CD14-positive monocyte (primary cell): ENCODE results near the gene LYPD8. TPM values are rescaled to one million over a fixed set of nuclear protein-coding genes. Genes with fewer than 3 reads are reported as not detected.

Experiments
- DNase-seq, 3 donors: peaks; one replicate each; pipeline ENCODE4 v3.0.0-alpha.2; 2011 to 2022
- H2AFZ ChIP-seq: 2 replicates; pipeline ENCODE4 v1.6.0; 2012; ENCODE audit warnings: mild to moderate bottlenecking, low read depth, low read length, inconsistent platforms; ENCODE audit not compliant: insufficient read depth, poor library complexity, severe bottlenecking
- H3K27ac ChIP-seq, 2 donors: 1 replicate in 1 of 2; 2 replicates in 1 of 2; pipeline ENCODE4 v1.5.1; 2012 to 2013; ENCODE audit warnings: low read length in 2 of 2, control low read depth in 1 of 2, inconsistent platforms in 1 of 2, low read depth in 1 of 2, mild to moderate bottlenecking in 1 of 2
- H3K27me3 ChIP-seq, 2 donors: one replicate each; pipeline versions ENCODE4 v1.6.0 to v1.6.1; 2011 to 2013; ENCODE audit warnings: low read length in 2 of 2; ENCODE audit not compliant: control insufficient read depth in 2 of 2, insufficient read depth in 2 of 2
- H3K36me3 ChIP-seq, 2 donors: replicated peaks in 1 of 2; 1 replicate in 1 of 2; 2 replicates in 1 of 2; pipeline versions ENCODE4 v1.5.1 to v1.6.1; 2012 to 2013; ENCODE audit warnings: low read length in 2 of 2, control low read depth in 1 of 2, inconsistent platforms in 1 of 2, mild to moderate bottlenecking in 1 of 2; ENCODE audit not compliant: insufficient read depth in 2 of 2, control insufficient read depth in 1 of 2
- H3K4me1 ChIP-seq, 2 donors: 1 replicate in 1 of 2; 2 replicates in 1 of 2; pipeline versions ENCODE4 v1.5.1 to v1.6.1; 2012 to 2013; ENCODE audit warnings: low read length in 2 of 2, control low read depth in 1 of 2, inconsistent platforms in 1 of 2, mild to moderate bottlenecking in 1 of 2, moderate library complexity in 1 of 2; ENCODE audit not compliant: insufficient read depth in 2 of 2, control insufficient read depth in 1 of 2
- H3K4me2 ChIP-seq: replicated peaks from 2 replicates; pipeline ENCODE3; 2012; ENCODE audit warnings: low read length, moderate library complexity, mild to moderate bottlenecking; ENCODE audit not compliant: poor library complexity, severe bottlenecking; ENCODE audit errors: extremely low read depth
- H3K4me3 ChIP-seq, 3 experiments: fragments of 200-600 bp in 1 of 3; sonication (generic) in 1 of 3; replicated peaks in 1 of 3; 1 replicate in 2 of 3; 2 replicates in 1 of 3; pipeline ENCODE4 v1.5.1; 2011 to 2013; ENCODE audit warnings: low read length in 3 of 3, mild to moderate bottlenecking in 3 of 3, control low read depth in 2 of 3, low read depth in 2 of 3, inconsistent platforms in 1 of 3, moderate library complexity in 1 of 3
- H3K79me2 ChIP-seq: 2 replicates; pipeline ENCODE4 v1.6.0; 2012; ENCODE audit warnings: mild to moderate bottlenecking, control low read depth, inconsistent platforms, low read length, moderate library complexity; ENCODE audit not compliant: insufficient read depth
- H3K9ac ChIP-seq: 2 replicates; pipeline ENCODE4 v1.6.0; 2017; ENCODE audit warnings: low read length, mild to moderate bottlenecking; ENCODE audit not compliant: insufficient read depth, poor library complexity, severe bottlenecking
- H3K9me3 ChIP-seq, 2 donors: replicated peaks in 1 of 2; 1 replicate in 1 of 2; 2 replicates in 1 of 2; pipeline versions ENCODE4 v1.5.1 to v1.6.1; 2012 to 2013; ENCODE audit warnings: low read length in 2 of 2, control low read depth in 1 of 2; ENCODE audit not compliant: control insufficient read depth in 1 of 2, insufficient read depth in 1 of 2
- H4K20me1 ChIP-seq: 2 replicates; pipeline ENCODE4 v1.6.0; 2012; ENCODE audit warnings: mild to moderate bottlenecking, low read length, control low read depth, moderate library complexity; ENCODE audit not compliant: insufficient read depth
- H3K27ac Mint-ChIP-seq, 7 donors: one replicate each; pipeline ENCODE4 v1.8.0; 2020; ENCODE audit warnings: mild to moderate bottlenecking in 7 of 7, mixed read lengths in 7 of 7, moderate library complexity in 6 of 7, inconsistent platforms in 2 of 7
- H3K27me3 Mint-ChIP-seq, 3 donors: one replicate each; pipeline ENCODE4 v1.8.0; 2021 to 2022; ENCODE audit warnings: low read depth in 3 of 3, mild to moderate bottlenecking in 3 of 3, mixed read lengths in 3 of 3, moderate library complexity in 3 of 3, inconsistent platforms in 1 of 3
- H3K36me3 Mint-ChIP-seq, 2 donors: one replicate each; pipeline ENCODE4 v1.8.0; 2020; ENCODE audit warnings: mixed read lengths in 2 of 2, inconsistent platforms in 1 of 2, mild to moderate bottlenecking in 1 of 2
- H3K4me1 Mint-ChIP-seq: one replicate; pipeline ENCODE4 v1.8.0; 2020; ENCODE audit warnings: mild to moderate bottlenecking, mixed read lengths
- H3K4me3 Mint-ChIP-seq, 2 donors: one replicate each; pipeline ENCODE4 v1.8.0; 2020; ENCODE audit warnings: mild to moderate bottlenecking in 2 of 2, mixed read lengths in 2 of 2, moderate library complexity in 1 of 2
- H3K9me3 Mint-ChIP-seq, 7 donors: one replicate each; pipeline ENCODE4 v1.8.0; 2020 to 2022; ENCODE audit warnings: mixed read lengths in 7 of 7, mild to moderate bottlenecking in 6 of 7, moderate library complexity in 6 of 7, inconsistent platforms in 2 of 7
- WGBS: methylation state at CpG from one replicate; pipeline ENCODE4 v1.1.5; 2013; ENCODE audit warnings: missing lambda C conversion rate; ENCODE audit not compliant: insufficient coverage; 5-methylcytosine and 5-hydroxymethylcytosine counted together
- intact Hi-C, 2 donors: fragments of 100-400 bp; cut with micrococcal nuclease; formaldehyde crosslinking; loops; one replicate each; pipeline versions ENCODE4 v1.15.0 to v1.15.1; 2023
- polyA plus RNA-seq, 3 donors: library from polyadenylated mRNA; depleted of rRNA in 1 of 3; unstranded in 2 of 3; stranded (reverse) in 1 of 3; fragments of 300-500 nt in 2 of 3; fragments of >200 nt in 1 of 3; fragmentation: Illumina TruSeq in 2 of 3; gene quantifications; 1 replicate in 2 of 3; 2 replicates in 1 of 3; pipeline ENCODE4 v1.2.3, GENCODE V29; 2012 to 2021
- TF ChIP-seq, protein P1 (sequence below): fragments of 200-600 bp; IDR thresholded peaks from one replicate; pipeline ENCODE4 v1.8.0; 2022; ENCODE audit warnings: antibody characterized with exemption, mild to moderate bottlenecking

Gene LYPD8
- polyA plus RNA-seq, 3 donors, result 0.17 TPM; not detected in 2

DNA sequence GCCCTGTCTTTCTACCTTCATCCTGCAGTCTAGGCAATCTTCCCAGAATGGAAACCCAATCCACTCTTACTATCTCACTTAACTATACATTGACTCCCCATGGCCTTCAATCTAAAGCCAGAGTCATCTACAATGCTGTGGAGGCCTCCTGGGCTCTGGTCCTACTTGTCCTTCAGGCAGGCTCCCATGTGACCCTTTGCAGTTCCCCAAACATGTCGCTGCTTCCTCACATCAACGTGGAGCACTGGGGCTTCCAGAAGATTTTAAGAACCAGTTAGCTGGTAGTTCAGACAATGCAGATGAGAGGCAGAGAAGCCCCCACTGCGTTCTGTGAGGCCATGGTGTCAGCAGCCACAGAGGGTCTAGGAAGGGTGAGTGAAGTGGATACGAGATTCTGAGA lies 18.6 kb downstream of the LYPD8 start:
- peak overlapping the region; percentile 23 for H3K4me2 ChIP-seq
- H3K27me3 ChIP-seq, result no peaks in the 10 kb centered on the region
- TF ChIP-seq, protein P1, sequence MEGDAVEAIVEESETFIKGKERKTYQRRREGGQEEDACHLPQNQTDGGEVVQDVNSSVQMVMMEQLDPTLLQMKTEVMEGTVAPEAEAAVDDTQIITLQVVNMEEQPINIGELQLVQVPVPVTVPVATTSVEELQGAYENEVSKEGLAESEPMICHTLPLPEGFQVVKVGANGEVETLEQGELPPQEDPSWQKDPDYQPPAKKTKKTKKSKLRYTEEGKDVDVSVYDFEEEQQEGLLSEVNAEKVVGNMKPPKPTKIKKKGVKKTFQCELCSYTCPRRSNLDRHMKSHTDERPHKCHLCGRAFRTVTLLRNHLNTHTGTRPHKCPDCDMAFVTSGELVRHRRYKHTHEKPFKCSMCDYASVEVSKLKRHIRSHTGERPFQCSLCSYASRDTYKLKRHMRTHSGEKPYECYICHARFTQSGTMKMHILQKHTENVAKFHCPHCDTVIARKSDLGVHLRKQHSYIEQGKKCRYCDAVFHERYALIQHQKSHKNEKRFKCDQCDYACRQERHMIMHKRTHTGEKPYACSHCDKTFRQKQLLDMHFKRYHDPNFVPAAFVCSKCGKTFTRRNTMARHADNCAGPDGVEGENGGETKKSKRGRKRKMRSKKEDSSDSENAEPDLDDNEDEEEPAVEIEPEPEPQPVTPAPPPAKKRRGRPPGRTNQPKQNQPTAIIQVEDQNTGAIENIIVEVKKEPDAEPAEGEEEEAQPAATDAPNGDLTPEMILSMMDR, result no peak
- no peak for DNase-seq
- intact Hi-C loops, result no loop called here
- Mint-ChIP-seq H3K36me3 (peaks cover 0 to 4% of the 10 kb centered on the region in 2 donors), H3K27ac (peak overlapping the region in 5 of 7 donors; percentile 15 to 85 (median 55)), H3K9me3 (peaks cover 3 to 14% (median 8%) of the 10 kb centered on the region in 7 donors), H3K4me1 (peaks cover 30% of the 10 kb centered on the region), H3K27me3 (peaks cover 0 to 5% (median 2%) of the 10 kb centered on the region in 3 donors), H3K4me3 (peak overlapping the region in 1 of 2 donors; percentile 71)
- peak overlapping the region in 1 of 2 donors; percentile 4 for H3K27ac ChIP-seq
- 66% methylated on average over 2 of the region's 4 CpGs for WGBS
- peaks cover 4% of the 10 kb centered on the region in 2 donors for H3K9me3 ChIP-seq
- H3K36me3 ChIP-seq, result no peaks in the 10 kb centered on the region
- H3K9ac ChIP-seq, result peak overlapping the region; percentile 5
- H3K79me2 ChIP-seq, result no peaks in the 10 kb centered on the region
- H3K4me1 ChIP-seq, result peaks cover 17 to 19% of the 10 kb centered on the region in 2 donors
- H2AFZ ChIP-seq, result peak overlapping the region; percentile 74
- no peak overlapping the region for H3K4me3 ChIP-seq
- no peaks in the 10 kb centered on the region for H4K20me1 ChIP-seq

DNA sequence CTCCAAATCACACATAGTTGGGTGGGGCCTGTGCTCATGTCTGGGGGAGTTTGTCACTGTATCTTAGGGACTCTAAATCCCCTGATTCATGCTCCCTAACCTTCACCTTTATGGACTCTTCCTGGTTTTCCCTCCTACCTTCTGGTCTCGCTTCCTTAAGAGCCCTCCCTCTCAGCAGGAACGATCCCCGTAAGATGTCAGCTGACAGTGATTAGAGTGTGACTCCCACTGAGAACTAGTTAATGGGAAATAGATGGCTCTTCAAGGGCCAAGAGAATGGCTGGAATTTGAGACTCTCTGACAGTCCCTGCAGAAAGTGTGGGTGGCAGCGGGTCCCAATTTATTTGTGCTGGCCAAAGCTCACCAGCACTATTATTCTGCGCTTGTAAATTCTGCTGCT lies 22.0 kb downstream of the LYPD8 start:
- Mint-ChIP-seq H3K27me3 (peaks cover 1 to 2% (median 2%) of the 10 kb centered on the region in 3 donors), H3K4me1 (peaks cover 13% of the 10 kb centered on the region), H3K36me3 (peaks cover 0 to 4% of the 10 kb centered on the region in 2 donors), H3K27ac (no peak overlapping the region), H3K4me3 (no peak overlapping the region), H3K9me3 (peaks cover 3 to 21% (median 12%) of the 10 kb centered on the region in 7 donors)
- H3K9me3 ChIP-seq, result peaks cover 4% of the 10 kb centered on the region in 2 donors
- H4K20me1 ChIP-seq, result no peaks in the 10 kb centered on the region
- TF ChIP-seq, protein P1, result no peak
- H2AFZ ChIP-seq, result no peak overlapping the region
- no peak overlapping the region for H3K27ac ChIP-seq
- H3K4me1 ChIP-seq, result peaks cover 7 to 8% of the 10 kb centered on the region in 2 donors
- no peak overlapping the region for H3K9ac ChIP-seq
- no peaks in the 10 kb centered on the region for H3K36me3 ChIP-seq
- WGBS, result 100% methylated on average over 2 of the region's 5 CpGs
- H3K4me3 ChIP-seq, result no peak overlapping the region
- no peaks in the 10 kb centered on the region for H3K27me3 ChIP-seq
- no peaks in the 10 kb centered on the region for H3K79me2 ChIP-seq
- intact Hi-C loops, result no loop called here
- no peak for DNase-seq
- H3K4me2 ChIP-seq, result no peak overlapping the region
